Measurements from ENCODE around the gene C3orf33. TPM values are rescaled to one million over a fixed set of nuclear protein-coding genes. Genes with fewer than 3 reads are reported as not detected.

The C3orf33 gene
- total RNA-seq, 2 experiments from 2014 or later = 0.48 to 0.86 TPM

Other genes with a start within 250 kb of the C3orf33 start
- under 1 TPM; 0.08 to 0.20 TPM for gene PLCH1, start 61.2 kb downstream of the C3orf33 start, total RNA-seq
- 10 to 100 TPM; 31.6 to 34.2 TPM for gene SLC33A1, start 48.1 kb upstream of the C3orf33 start, total RNA-seq
- 100 to 1,000 TPM; 106 to 111 TPM for gene GMPS, start 64.4 kb upstream of the C3orf33 start, total RNA-seq